ENCODE data around the gene CEP112. TPM values are rescaled to one million over a fixed set of nuclear protein-coding genes. Genes with fewer than 3 reads are reported as not detected.

Gene CEP112
- total RNA-seq, 1 donor from 2014 or later = 9.5 TPM

Other genes with a start within 250 kb of the CEP112 start
- gene APOH, start 37.3 kb upstream of the CEP112 start, total RNA-seq = not detected in 2 replicates
- 80.1 and 82.9 TPM in 2 replicates for gene PRKCA, start 110.5 kb upstream of the CEP112 start, total RNA-seq

Measured in osteocyte (in vitro differentiated cells).